ENCODE data around the gene GGA3.
A peak's percentile ranks its signal among the peaks of the same experiment; 100 is the strongest.
"Not testable (repeated sequence)": the region's sequence is repeated elsewhere in the genome, so short reads cannot be mapped to it uniquely, and the experiment has no call there.

The GGA3 gene

GRCh38 chr17:75237100-75238014, 24.0 kb downstream of the GGA3 start:
- TF ChIP-seq GATA1 (IDR thresholded peaks at IDR 0.05; ENCODE audit: low read depth, low read length) (no peak), POLR2A (IDR thresholded peaks at IDR 0.05; ENCODE audit: low read length) (no peak)
- DNase-seq, result no peak

- no peak for DNase-seq
These were observed 28.6 kb downstream of the GGA3 start for GRCh38 chr17:75232786-75233185.

GRCh38 chr17:75231741-75232464, 29.5 kb downstream of the GGA3 start:
- no peak for TF ChIP-seq POLR2A (IDR thresholded peaks at IDR 0.05; ENCODE audit: low read length)
- no peak for TF ChIP-seq GATA1 (IDR thresholded peaks at IDR 0.05; ENCODE audit: low read depth, low read length)
- no peak for DNase-seq

More at GRCh38 chr17:75232786-75233185, 28.6 kb downstream of the GGA3 start:
- TF ChIP-seq POLR2A (IDR thresholded peaks at IDR 0.05; ENCODE audit: low read length), result no peak
- no peak for TF ChIP-seq GATA1 (IDR thresholded peaks at IDR 0.05; ENCODE audit: low read depth, low read length)

GRCh38 chr17:75231071-75231470, 30.3 kb downstream of the GGA3 start:
- TF ChIP-seq POLR2A (IDR thresholded peaks at IDR 0.05; ENCODE audit: low read length) (no peak), GATA1 (IDR thresholded peaks at IDR 0.05; ENCODE audit: low read depth, low read length) (no peak)
- no peak for DNase-seq

- no peak for TF ChIP-seq GATA1 (IDR thresholded peaks at IDR 0.05; ENCODE audit: low read depth, low read length)
- TF ChIP-seq POLR2A (IDR thresholded peaks at IDR 0.05; ENCODE audit: low read length), result no peak
- no peak for DNase-seq
These were observed 32.6 kb downstream of the GGA3 start for GRCh38 chr17:75228847-75229246.

- no peak for TF ChIP-seq GATA1 (IDR thresholded peaks at IDR 0.05; ENCODE audit: low read depth, low read length)
- TF ChIP-seq POLR2A (IDR thresholded peaks at IDR 0.05; ENCODE audit: low read length), result no peak
- DNase-seq, result no peak
These were observed 33.1 kb downstream of the GGA3 start for GRCh38 chr17:75228305-75228704.

GRCh38 chr17:75227729-75228128, 33.7 kb downstream of the GGA3 start:
- DNase-seq, result no peak

GRCh38 chr17:75225016-75225415, 36.4 kb downstream of the GGA3 start:
- DNase-seq, result no peak
- TF ChIP-seq POLR2A (IDR thresholded peaks at IDR 0.05; ENCODE audit: low read length), result no peak
- no peak for TF ChIP-seq GATA1 (IDR thresholded peaks at IDR 0.05; ENCODE audit: low read depth, low read length)

More at GRCh38 chr17:75227729-75228128, 33.7 kb downstream of the GGA3 start:
- TF ChIP-seq POLR2A (IDR thresholded peaks at IDR 0.05; ENCODE audit: low read length) (no peak), GATA1 (IDR thresholded peaks at IDR 0.05; ENCODE audit: low read depth, low read length) (no peak)

GRCh38 chr17:75219815-75220214, 41.6 kb downstream of the GGA3 start:
- no peak for DNase-seq
- TF ChIP-seq GATA1 (IDR thresholded peaks at IDR 0.05; ENCODE audit: low read depth, low read length) (no peak), POLR2A (IDR thresholded peaks at IDR 0.05; ENCODE audit: low read length) (no peak)

GRCh38 chr17:75218131-75218530, 43.3 kb downstream of the GGA3 start:
- TF ChIP-seq POLR2A (IDR thresholded peaks at IDR 0.05; ENCODE audit: low read length) (no peak), GATA1 (IDR thresholded peaks at IDR 0.05; ENCODE audit: low read depth, low read length) (no peak)
- no peak for DNase-seq

- no peak for TF ChIP-seq GATA1 (IDR thresholded peaks at IDR 0.05; ENCODE audit: low read depth, low read length)
- TF ChIP-seq POLR2A (IDR thresholded peaks at IDR 0.05; ENCODE audit: low read length), result no peak
- DNase-seq, result no peak
These were observed 52.3 kb downstream of the GGA3 start for GRCh38 chr17:75209061-75209460.

- DNase-seq, result no peak
- no peak for TF ChIP-seq POLR2A (IDR thresholded peaks at IDR 0.05; ENCODE audit: low read length)
- no peak for TF ChIP-seq GATA1 (IDR thresholded peaks at IDR 0.05; ENCODE audit: low read depth, low read length)
These were observed 53.2 kb downstream of the GGA3 start for GRCh38 chr17:75208161-75208560.

- TF ChIP-seq GATA1 (IDR thresholded peaks at IDR 0.05; ENCODE audit: low read depth, low read length) (no peak), POLR2A (IDR thresholded peaks at IDR 0.05; ENCODE audit: low read length) (no peak)
- no peak for DNase-seq
These were observed 53.6 kb downstream of the GGA3 start for GRCh38 chr17:75207760-75208159.

- DNase-seq, result not testable (repeated sequence)
These were observed 54.4 kb downstream of the GGA3 start for GRCh38 chr17:75207050-75207407.

GRCh38 chr17:75205793-75206163, 55.6 kb downstream of the GGA3 start:
- peak; percentile 62 for TF ChIP-seq POLR2A (IDR thresholded peaks at IDR 0.05; ENCODE audit: low read length)
- no peak for TF ChIP-seq GATA1 (IDR thresholded peaks at IDR 0.05; ENCODE audit: low read depth, low read length)
- DNase-seq, result no peak
